Activated CD8-positive, alpha-beta memory T cell treated with anti-CD3 and anti-CD28 coated beads for 1 hour (primary cell): ENCODE data around the gene PREP.

ENCODE experiments used
- DNase-seq, 2 donors: peaks; one replicate each; pipeline ENCODE4 v3.0.0-alpha.2; 2020; ENCODE audit warnings: low read depth in 1 of 2; ENCODE audit errors: extremely low read depth in 1 of 2

PREP gene

DNA sequence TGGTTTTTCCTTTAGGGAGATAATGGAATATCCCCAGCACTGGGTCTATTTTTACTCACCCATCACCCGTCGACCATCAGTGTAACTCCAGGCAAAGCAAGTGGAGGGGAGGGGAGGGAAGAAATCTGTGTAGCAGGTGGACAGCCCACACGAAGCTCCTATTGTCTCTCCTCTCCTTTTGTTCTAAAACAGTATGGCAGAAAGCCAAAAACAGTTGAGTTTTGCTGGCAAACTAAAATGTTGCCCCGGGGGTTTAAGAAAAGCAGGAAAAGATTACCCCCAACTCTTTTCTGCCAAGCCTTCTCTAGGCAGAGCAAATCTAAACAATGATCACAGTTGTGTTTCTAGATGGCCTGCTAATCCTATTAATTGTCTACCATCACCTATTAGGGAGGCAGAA, 89.7 kb downstream of the PREP start:
- no peak for DNase-seq

GRCh38 chr6:105310947-105311346, 91.9 kb downstream of the PREP start:
- no peak for DNase-seq

DNA sequence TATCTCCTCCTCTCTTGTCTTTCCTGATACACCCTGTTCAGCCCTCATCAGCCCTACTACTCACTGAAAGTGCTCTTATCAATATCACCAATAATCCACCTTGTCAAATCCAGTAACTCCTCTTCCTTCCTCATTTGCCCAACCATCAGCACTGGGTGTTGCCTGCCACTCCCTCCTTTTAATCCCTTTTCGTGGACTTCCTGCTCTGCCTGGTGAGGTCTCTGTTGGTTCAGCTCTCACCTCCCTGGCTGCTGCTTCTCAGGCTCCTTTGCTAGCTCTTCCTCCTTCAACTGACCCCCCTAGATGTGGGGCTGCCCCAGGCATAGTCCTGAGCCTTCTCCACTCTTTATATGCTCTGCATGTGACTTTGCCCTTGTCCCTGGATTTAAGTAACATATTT, 92.5 kb downstream of the PREP start:
- no peak for DNase-seq

DNA sequence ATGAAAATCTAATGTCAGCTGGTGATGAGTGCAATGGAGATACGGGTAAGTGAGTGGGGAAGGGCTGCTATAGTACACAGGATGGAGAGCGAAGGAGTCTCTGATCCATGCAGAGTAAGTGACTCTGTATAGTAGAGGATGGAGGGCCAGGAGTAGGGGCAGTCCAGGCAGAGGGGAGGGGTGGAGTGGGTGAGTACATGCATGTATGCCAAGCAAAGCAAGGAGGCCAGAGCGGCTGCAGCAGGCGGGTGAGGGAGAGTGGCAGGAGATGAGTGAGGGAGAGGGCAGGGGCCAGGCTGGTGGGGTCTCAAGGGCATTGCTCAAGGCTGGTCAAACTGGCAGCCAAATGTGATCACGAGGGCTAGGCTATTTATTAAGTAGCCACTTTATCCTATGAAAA, 94.0 kb downstream of the PREP start:
- DNase-seq, result no peak

DNA sequence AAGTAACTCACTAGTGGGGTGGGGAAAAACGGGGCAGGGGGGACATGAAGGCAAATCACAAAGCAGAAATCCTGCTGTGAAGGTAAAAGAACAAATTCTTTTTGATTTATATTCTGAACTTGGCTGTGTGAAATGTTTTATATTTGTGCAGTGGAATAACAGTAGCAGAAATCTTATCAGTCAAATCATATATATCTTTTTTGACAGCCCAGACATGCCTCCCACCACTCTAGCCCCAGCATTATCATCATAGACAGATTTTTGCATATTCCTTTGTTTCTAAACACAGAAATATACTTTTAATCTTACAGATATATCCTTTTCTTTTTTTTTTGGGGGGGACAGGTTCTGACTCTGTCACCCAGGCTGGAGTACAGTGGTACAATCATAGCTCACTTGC, 97.4 kb downstream of the PREP start:
- no peak for DNase-seq

DNA sequence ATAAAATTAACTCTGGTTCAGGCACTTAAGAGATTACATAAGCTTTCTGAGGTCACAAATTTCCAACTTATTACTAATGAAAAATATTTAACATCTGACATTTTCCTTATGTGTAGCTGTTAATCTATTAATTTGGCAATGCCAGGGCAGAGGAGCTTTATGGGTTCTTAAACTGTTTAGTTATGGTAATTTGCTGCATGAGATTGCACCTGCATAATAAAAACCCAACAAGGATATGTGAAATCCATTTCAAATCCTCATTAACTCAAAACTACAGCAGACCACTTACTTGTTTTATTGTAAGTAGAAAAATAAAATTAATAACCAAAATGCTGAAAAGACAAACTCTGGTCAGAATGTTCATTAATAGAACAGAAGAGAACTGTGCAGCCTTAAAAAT, 98.1 kb downstream of the PREP start:
- DNase-seq, result no peak

- DNase-seq, result no peak
These were observed 98.5 kb downstream of the PREP start for GRCh38 chr6:105304366-105304765.

DNA sequence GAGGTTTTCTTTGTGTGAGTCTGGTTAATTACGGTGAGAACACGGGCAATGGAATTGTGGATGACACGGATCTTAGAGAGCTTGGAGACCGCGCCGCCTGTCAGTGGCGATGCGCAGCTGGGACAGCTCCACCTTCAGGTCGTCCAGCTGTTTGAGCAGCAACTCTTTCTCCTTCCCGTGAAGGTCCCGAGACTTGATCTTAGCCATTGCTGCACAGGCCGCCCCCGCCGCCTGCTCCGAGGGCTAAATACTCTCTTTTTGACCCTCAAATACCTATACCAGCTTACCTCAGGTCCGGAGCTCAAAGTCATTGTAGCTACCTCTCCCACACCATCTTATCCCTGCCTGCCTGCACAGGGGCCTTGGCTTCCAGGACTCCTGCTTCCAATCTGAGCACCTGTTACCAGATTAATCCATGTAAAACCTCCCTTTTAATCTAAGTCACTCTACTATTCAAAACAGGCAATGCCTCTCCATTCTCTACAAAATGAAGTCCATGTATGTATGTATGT, 100.2 kb downstream of the PREP start:
- no peak for DNase-seq

- DNase-seq, result no peak
These were observed 100.9 kb downstream of the PREP start for GRCh38 chr6:105301756-105302616.

DNA sequence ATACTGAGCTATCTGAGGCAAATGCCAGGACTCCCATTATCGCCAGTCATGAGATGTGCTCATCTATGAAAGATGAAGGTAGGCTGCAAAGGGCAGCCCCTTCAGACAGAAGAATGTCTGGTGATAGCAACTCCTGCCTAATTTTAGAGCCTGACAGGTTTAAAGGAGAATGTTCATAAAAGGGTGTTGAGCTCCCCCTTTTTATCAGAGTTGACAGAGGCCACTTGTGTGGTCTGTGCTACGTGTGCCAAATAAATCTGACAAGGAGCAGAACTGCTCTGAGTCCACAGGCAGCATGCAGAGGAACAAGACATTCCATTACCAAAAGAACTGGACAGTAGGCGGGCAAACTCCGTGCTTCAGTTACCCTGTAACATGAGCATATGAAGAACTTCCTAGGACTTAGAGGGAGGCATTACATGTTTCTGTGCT, 101.8 kb downstream of the PREP start:
- DNase-seq, result no peak

DNA sequence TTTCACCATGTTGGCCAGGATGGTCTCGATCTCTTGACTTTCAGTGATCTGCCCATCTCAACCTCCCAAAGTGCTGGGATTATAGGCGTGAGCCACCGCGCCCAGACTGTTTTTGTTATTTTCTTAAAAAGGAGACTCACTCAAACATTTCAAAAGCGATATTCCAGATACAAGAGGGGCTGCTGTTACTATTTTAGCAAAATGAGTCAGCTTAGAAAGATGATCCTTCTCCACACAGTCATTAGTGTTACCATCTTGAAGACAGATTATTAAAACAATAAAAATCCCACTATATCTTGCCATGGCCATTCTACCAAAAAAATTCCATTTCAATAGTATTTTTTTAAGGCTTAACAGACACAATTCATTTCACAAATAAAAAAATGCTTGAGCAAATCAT, 102.8 kb downstream of the PREP start:
- no peak for DNase-seq

- no peak for DNase-seq
These were observed 108.8 kb downstream of the PREP start for GRCh38 chr6:105294129-105294528.

GRCh38 chr6:105292689-105293339, 110.1 kb downstream of the PREP start:
- no peak for DNase-seq

DNA sequence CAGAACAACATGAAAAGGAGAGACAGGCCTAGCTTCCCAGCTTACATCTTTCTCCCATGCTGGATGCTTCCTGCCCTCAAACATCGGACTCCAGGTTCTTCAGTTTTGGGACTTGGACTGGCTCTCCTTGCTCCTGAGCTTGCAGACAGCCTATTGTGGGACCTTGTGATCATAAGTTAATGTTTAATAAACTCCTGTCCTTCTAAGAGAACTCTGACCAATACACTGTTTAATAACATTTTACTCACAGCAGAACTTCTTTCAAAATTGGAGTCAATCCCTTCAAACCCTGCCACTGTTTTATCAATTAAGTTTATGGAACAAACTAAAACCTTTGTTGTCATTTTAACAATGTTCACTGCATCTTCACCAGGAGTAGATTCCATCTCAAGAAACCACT, 111.4 kb downstream of the PREP start:
- no peak for DNase-seq

DNA sequence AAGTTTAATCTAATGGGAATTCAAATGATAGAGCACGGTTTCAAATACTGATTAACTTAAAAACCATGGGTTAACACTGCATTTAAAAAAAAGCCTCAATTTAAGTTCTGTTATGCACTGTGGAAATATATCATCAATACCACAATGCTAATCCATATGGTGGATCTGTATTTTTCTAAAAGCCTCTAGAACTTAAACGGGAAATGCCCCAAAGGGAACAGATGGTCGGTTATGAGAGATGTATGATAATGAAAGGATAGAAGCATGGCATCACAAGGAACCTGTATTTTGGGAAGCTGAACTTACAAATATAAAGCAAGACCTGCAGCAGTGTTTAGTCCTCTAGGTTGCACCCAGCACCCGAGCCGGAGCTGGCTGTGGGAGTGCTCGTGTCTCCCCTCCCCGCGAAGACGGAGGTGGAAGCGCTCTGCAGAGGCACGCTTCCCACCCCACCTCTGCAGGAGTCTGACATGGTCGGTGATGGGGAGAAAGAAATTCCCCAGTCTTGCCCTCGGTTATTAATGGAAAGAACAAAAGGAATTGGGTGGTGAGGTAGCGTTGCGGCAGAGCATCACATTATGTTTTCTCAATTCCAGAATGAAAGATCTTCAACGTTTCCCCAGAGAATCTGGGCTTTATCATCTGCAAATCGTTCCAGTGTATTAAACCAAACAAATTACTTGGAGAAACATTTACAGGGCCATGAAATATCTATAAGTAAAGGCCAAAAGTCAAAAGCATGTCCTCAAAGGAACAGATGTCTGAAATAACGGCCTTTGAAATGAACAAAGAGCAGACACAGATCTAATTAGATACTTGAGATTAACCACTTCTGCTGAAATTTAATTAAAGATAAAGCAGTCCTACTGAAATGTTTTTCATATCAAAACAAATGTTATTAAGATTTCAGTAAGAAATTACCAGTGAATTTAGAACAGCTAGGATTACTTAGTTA, 120.0 kb downstream of the PREP start:
- no peak for DNase-seq

DNA sequence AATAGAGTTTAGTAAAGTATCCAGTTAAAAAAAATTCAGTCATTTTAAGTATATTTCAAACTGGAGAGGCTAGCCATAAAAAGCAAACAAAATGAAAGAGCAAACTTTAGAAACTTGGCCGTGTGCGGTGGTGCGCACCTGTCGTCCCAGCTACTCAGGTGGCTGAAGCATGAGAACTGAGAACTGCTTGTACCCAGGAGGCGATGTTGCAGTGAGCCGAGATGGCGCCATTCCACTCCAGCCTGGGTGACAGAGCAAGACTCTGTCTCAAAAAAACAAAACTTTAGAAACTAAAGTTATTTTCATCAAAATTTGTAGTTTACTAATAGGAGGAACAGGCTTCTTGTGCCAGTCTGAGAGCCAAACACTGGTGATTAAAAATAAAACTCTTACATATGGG, 122.8 kb downstream of the PREP start:
- DNase-seq, result no peak

DNA sequence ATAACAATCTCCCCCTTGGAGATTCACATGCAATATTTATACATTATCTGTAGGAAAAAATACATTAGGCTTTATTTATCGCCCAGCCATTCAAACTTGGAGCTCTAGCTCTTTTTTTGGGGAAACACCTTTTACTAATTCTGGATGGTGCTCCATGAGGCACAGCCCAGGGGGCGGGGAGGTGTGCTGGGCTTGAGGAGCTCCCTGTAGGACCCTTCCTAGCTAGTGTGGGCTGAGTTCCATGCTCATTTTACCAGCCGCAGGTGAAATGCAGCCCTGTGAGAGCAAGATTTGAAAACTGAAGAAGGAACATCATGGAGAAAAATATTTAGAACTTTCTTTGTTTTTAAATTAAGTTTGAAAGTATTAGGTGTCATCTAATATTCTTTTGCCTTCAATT, 123.4 kb downstream of the PREP start:
- DNase-seq, result no peak

- no peak for DNase-seq
These were observed 124.1 kb downstream of the PREP start for GRCh38 chr6:105278813-105279212.

GRCh38 chr6:105278035-105278434, 124.8 kb downstream of the PREP start:
- DNase-seq, result no peak

GRCh38 chr6:105276374-105276773, 126.5 kb downstream of the PREP start:
- DNase-seq, result no peak

- DNase-seq, result no peak
These were observed 127.3 kb downstream of the PREP start for GRCh38 chr6:105275542-105275941.
